K562 treated with DMSO at 1 percent for 4 hours (cell line): ENCODE results near the gene NSFL1C. TPM values are rescaled to one million over a fixed set of nuclear protein-coding genes. Genes with fewer than 3 reads are reported as not detected.

Source experiments
- total RNA-seq: library from RNA; unstranded; fragments of 300-600 nt; gene quantifications from 2 replicates; pipeline ENCODE4 v1.2.3, GENCODE V29; 2022; ENCODE audit not compliant: insufficient read depth

NSFL1C gene
- 50.1 and 66.8 TPM in 2 replicates for total RNA-seq

GRCh38 chr20:1466211-1467081 is at the start of gene NSFL1C:
Gene NSFL1C (minus strand): TSS chr20:1466849. CDS start chr20:1466824, 25 bp downstream.

GRCh38 chr20:1491281-1491840 is 24.7 kb upstream of the NSFL1C start, which contains the start of gene SIRPB2:
Gene SIRPB2 (minus strand): TSS chr20:1491420. CDS start chr20:1491359, 61 bp downstream.

GRCh38 chr20:1392693-1393506 is 73.7 kb downstream of the NSFL1C start, which contains the start of gene FKBP1A:
Gene FKBP1A (minus strand): TSS chr20:1393054. CDS start chr20:1392998, 56 bp downstream.

Other genes with a start within 250 kb of the NSFL1C start
- gene RAD21L1, start 240.8 kb downstream of the NSFL1C start, total RNA-seq: not detected in 2 replicates
- gene SNPH, start 200.6 kb downstream of the NSFL1C start, total RNA-seq: 0.76 and 1.6 TPM in 2 replicates
- gene SDCBP2, start 137.7 kb downstream of the NSFL1C start, total RNA-seq: 1.7 and 2.4 TPM in 2 replicates
- 195 and 216 TPM in 2 replicates for gene FKBP1A, start 73.8 kb downstream of the NSFL1C start, total RNA-seq
- 0.47 and 1.1 TPM in 2 replicates for gene SIRPB2, start 24.6 kb upstream of the NSFL1C start, total RNA-seq
- not detected in 2 replicates for gene SIRPD, start 90.9 kb upstream of the NSFL1C start, total RNA-seq
- not detected in 2 replicates for gene SIRPB1, start 153.2 kb upstream of the NSFL1C start, total RNA-seq
- gene SIRPG, start 190.9 kb upstream of the NSFL1C start, total RNA-seq: not detected in 2 replicates